Neuron (in vitro differentiated cells): ENCODE data around the gene CD34.

Experiments
- H2AFZ ChIP-seq: one replicate; pipeline ENCODE4 v1.6.1; 2013; ENCODE audit warnings: low read depth, mild to moderate bottlenecking, inconsistent platforms, low read length, moderate library complexity
- H3K27me3 ChIP-seq: one replicate; pipeline ENCODE4 v1.6.1; 2013; ENCODE audit warnings: low read length; ENCODE audit not compliant: insufficient read depth
- H3K36me3 ChIP-seq: one replicate; pipeline ENCODE4 v1.6.1; 2013; ENCODE audit warnings: low read length; ENCODE audit not compliant: insufficient read depth
- H3K4me1 ChIP-seq: one replicate; pipeline ENCODE4 v1.6.1; 2013; ENCODE audit warnings: low read length; ENCODE audit not compliant: insufficient read depth
- H3K4me3 ChIP-seq: 2 replicates; pipeline ENCODE4 v1.5.1; 2013; ENCODE audit warnings: mild to moderate bottlenecking, low read length, moderate library complexity
- H3K9me3 ChIP-seq: one replicate; pipeline ENCODE4 v1.6.1; 2013; ENCODE audit warnings: low read length

CD34 gene

GRCh38 chr1:207903053-207903452 lies 7.9 kb downstream of the CD34 start:
- Histone ChIP-seq H3K36me3 (no peaks in the 10 kb centered on the region), H3K27me3 (peaks cover 10% of the 10 kb centered on the region), H3K4me1 (no peaks in the 10 kb centered on the region), H3K4me3 (no peak overlapping the region), H2AFZ (no peak overlapping the region), H3K9me3 (no peaks in the 10 kb centered on the region)

GRCh38 chr1:207902566-207902965 lies 8.4 kb downstream of the CD34 start:
- H3K9me3 ChIP-seq: no peaks in the 10 kb centered on the region

DNA sequence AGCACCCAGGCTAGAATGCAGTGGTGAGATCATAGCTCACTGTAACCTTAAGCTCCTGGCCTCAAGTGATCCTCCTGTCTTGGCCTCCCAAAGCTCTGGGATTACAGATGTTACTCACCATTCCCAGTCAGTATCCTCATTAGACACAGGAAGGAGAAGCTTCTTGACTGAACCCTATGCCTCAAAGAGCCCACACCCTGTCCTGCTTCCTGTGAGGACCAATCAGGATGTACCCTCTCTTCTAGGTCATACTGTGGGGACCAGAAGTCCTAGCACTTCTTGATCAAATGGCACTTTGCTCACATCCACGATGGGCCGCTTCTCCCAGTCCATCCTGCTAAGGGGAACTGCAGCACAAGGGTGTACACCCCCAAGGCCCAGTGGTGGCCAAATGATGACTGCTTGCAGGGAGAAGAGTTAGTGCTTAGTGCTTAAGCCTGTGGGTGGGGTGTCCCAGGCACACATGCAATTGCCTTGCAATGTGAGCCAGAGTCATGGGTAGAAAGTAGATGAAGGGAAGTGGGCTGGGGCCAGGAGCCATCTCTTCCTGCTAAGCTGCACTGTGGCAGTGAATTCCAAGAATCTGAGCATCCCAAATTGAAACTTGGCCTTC lies 9.8 kb downstream of the CD34 start:
- H3K9me3 ChIP-seq: no peaks in the 10 kb centered on the region
- H2AFZ ChIP-seq: no peak overlapping the region
- peaks cover 5% of the 10 kb centered on the region for H3K27me3 ChIP-seq
- H3K4me1 ChIP-seq: no peaks in the 10 kb centered on the region
- no peaks in the 10 kb centered on the region for H3K36me3 ChIP-seq
- H3K4me3 ChIP-seq: no peak overlapping the region

More at GRCh38 chr1:207902566-207902965, 8.4 kb downstream of the CD34 start:
- Histone ChIP-seq H3K4me1 (no peaks in the 10 kb centered on the region), H2AFZ (no peak overlapping the region), H3K4me3 (no peak overlapping the region), H3K27me3 (peaks cover 6% of the 10 kb centered on the region), H3K36me3 (no peaks in the 10 kb centered on the region)

- Histone ChIP-seq H3K4me1 (no peaks in the 10 kb centered on the region), H3K4me3 (no peak overlapping the region), H3K9me3 (no peaks in the 10 kb centered on the region), H3K36me3 (no peaks in the 10 kb centered on the region), H3K27me3 (peaks cover 4% of the 10 kb centered on the region), H2AFZ (no peak overlapping the region)
Measured at GRCh38 chr1:207898836-207899235, 12.1 kb downstream of the CD34 start.

DNA sequence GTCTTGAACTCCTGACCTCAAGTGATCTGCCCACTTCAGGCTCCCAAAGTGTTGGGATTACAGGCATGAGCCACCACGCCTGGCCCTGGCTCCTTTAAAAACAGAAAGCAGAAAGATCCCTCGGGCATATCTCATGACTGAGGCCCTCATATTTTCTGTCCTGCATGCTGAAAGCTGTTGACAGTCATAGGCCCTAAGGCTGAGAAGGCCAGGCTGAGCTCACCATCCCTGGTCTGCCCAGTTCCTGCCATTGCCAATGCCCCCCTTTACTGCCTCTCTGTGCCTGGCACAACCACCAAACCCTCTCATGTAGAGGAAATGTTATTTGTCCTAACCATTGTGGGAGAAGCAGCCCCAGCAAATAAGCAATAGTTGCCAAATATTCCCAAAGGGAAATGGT lies 12.7 kb downstream of the CD34 start:
- H3K9me3 ChIP-seq: no peaks in the 10 kb centered on the region
- peaks cover 4% of the 10 kb centered on the region for H3K27me3 ChIP-seq
- H2AFZ ChIP-seq: no peak overlapping the region
- H3K4me3 ChIP-seq: no peak overlapping the region
- no peaks in the 10 kb centered on the region for H3K36me3 ChIP-seq
- H3K4me1 ChIP-seq: no peaks in the 10 kb centered on the region

DNA sequence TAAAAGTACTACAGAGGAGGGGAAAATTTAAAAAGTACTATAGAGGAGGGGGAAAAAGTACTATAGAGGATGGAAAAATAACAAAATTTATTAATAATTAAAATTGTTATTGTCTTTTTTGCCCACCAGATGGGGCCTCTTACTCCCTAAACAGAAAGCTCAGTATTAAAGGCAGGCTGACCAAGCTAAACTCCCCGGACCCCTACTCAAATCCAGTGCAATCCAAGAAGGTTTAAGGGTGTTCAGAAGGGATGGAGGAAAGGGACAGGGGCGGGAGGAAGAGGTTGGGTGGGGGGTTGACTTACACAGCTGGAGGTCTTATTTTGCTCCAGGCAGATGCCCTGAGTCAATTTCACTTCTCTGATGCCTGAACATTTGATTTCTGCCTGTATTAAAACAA lies 13.7 kb downstream of the CD34 start:
- Histone ChIP-seq H3K27me3 (peaks cover 4% of the 10 kb centered on the region), H3K9me3 (no peaks in the 10 kb centered on the region), H3K36me3 (no peaks in the 10 kb centered on the region), H3K4me3 (no peak overlapping the region), H3K4me1 (no peaks in the 10 kb centered on the region), H2AFZ (no peak overlapping the region)

DNA sequence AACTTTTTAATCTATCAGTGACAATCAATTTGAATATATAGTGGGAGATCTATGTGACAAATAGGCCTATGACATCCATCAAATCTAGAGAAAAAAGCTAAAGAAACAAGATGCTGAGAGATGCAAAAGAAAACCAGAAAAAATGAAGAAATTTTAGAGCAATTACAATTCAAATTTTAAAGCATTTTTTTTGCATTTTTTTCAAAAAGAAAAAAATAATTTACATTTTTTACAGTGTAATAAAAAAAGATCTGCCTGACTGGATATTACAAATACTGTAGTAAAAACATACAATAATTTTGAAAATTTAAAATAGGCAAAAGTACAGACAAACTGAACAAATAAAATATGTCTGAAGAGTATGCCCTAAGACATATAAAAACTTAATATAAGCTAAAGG lies 14.4 kb downstream of the CD34 start:
- no peak overlapping the region for H2AFZ ChIP-seq
- H3K36me3 ChIP-seq: no peaks in the 10 kb centered on the region
- no peaks in the 10 kb centered on the region for H3K9me3 ChIP-seq
- H3K4me1 ChIP-seq: no peaks in the 10 kb centered on the region
- H3K27me3 ChIP-seq: peaks cover 4% of the 10 kb centered on the region
- no peak overlapping the region for H3K4me3 ChIP-seq

GRCh38 chr1:207894704-207895103 lies 16.2 kb downstream of the CD34 start:
- no peak overlapping the region for H2AFZ ChIP-seq
- H3K27me3 ChIP-seq: peaks cover 4% of the 10 kb centered on the region
- H3K36me3 ChIP-seq: no peaks in the 10 kb centered on the region
- no peaks in the 10 kb centered on the region for H3K9me3 ChIP-seq
- H3K4me1 ChIP-seq: no peaks in the 10 kb centered on the region
- H3K4me3 ChIP-seq: no peak overlapping the region

- Histone ChIP-seq H2AFZ (no peak overlapping the region), H3K4me3 (no peak overlapping the region), H3K27me3 (peaks cover 4% of the 10 kb centered on the region), H3K9me3 (no peaks in the 10 kb centered on the region), H3K36me3 (no peaks in the 10 kb centered on the region), H3K4me1 (no peaks in the 10 kb centered on the region)
Measured at GRCh38 chr1:207893737-207894582, 17.0 kb downstream of the CD34 start.

GRCh38 chr1:207892764-207893163 lies 18.2 kb downstream of the CD34 start:
- Histone ChIP-seq H3K27me3 (no peaks in the 10 kb centered on the region), H3K9me3 (no peaks in the 10 kb centered on the region), H3K36me3 (no peaks in the 10 kb centered on the region), H2AFZ (no peak overlapping the region), H3K4me1 (no peaks in the 10 kb centered on the region), H3K4me3 (no peak overlapping the region)

DNA sequence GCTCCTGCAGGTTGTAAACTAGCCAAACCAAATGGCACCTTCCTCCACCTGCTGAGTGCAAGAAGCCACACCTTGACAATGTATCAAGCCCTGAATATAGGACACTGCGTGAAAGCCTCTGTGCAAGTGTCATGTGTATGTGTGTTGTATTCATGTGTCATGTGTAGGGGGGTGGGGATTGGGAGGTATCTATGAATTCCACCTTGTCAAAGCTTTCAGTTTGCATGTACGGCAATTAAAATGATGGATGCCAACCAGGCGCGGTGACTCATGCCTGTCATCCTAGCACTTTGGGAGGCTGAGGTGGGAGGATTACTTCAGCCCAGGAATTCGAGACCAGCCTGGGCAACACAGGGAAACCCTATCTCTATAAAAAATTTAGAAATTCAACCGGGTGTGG lies 19.8 kb downstream of the CD34 start:
- Histone ChIP-seq H3K36me3 (no peaks in the 10 kb centered on the region), H2AFZ (no peak overlapping the region), H3K4me1 (no peaks in the 10 kb centered on the region), H3K4me3 (no peak overlapping the region), H3K9me3 (no peaks in the 10 kb centered on the region), H3K27me3 (peaks cover 6% of the 10 kb centered on the region)

- Histone ChIP-seq H3K4me3 (no peak overlapping the region), H3K36me3 (no peaks in the 10 kb centered on the region), H3K9me3 (no peaks in the 10 kb centered on the region), H2AFZ (no peak overlapping the region), H3K4me1 (no peaks in the 10 kb centered on the region), H3K27me3 (peaks cover 6% of the 10 kb centered on the region)
Measured at GRCh38 chr1:207890136-207890738, 20.7 kb downstream of the CD34 start.

GRCh38 chr1:207888652-207889051 lies 22.3 kb downstream of the CD34 start:
- H3K27me3 ChIP-seq: peaks cover 6% of the 10 kb centered on the region
- H2AFZ ChIP-seq: no peak overlapping the region
- no peak overlapping the region for H3K4me3 ChIP-seq
- H3K4me1 ChIP-seq: no peaks in the 10 kb centered on the region
- no peaks in the 10 kb centered on the region for H3K9me3 ChIP-seq
- no peaks in the 10 kb centered on the region for H3K36me3 ChIP-seq
